BJ (cell line): ENCODE measurements around the gene MVD. TPM values are rescaled to one million over a fixed set of nuclear protein-coding genes. Genes with fewer than 3 reads are reported as not detected.

Experiments used
- CTCF ChIA-PET: fragments of 350-600 bp; formaldehyde crosslinking; extraction: SDS; loops from one replicate; lab custom pipeline; 2021; ENCODE audit warnings: antibody characterized with exemption, inconsistent platforms; lab: Yijun Ruan, JAX
- POLR2A ChIA-PET: fragments of 300-600 bp; sonication (Branson Sonifier 250); formaldehyde crosslinking; extraction: SDS; loops from one replicate; lab custom pipeline; 2021; ENCODE audit warnings: antibody characterized with exemption; lab: Charles Lee
- DNase-seq: peaks from one replicate; pipeline ENCODE4 v3.0.0-alpha.2; 2011; ENCODE audit warnings: low read depth
- H3K27me3 ChIP-seq: 2 replicates; pipeline ENCODE4 v1.6.0; 2011; ENCODE audit warnings: low read length; ENCODE audit not compliant: control insufficient read depth, insufficient read depth
- H3K36me3 ChIP-seq: 2 replicates; pipeline ENCODE4 v1.5.1; 2011; ENCODE audit warnings: low read length; ENCODE audit not compliant: control insufficient read depth, insufficient read depth
- H3K4me3 ChIP-seq: 2 replicates; pipeline ENCODE4 v1.5.1; 2011; ENCODE audit warnings: low read depth, mild to moderate bottlenecking, control low read depth, low read length
- CTCF ChIP-seq: IDR thresholded peaks from 2 replicates; pipeline ENCODE4 v1.5.1; 2011; ENCODE audit warnings: low read depth, mild to moderate bottlenecking, control low read depth, inconsistent platforms, low read length, moderate library complexity; ENCODE audit not compliant: insufficient read depth
- polyA plus RNA-seq: library from polyadenylated mRNA; depleted of rRNA; stranded (reverse); fragments of >200 nt; gene quantifications from 2 replicates; pipeline ENCODE4 v1.2.3, GENCODE V29; 2011; rRNA removed

Gene MVD
- polyA plus RNA-seq, 1 experiment: 17.4 TPM

- Histone ChIP-seq H3K4me3 (no peak overlapping the region), H3K36me3 (peaks cover 27% of the 10 kb centered on the region), H3K27me3 (no peaks in the 10 kb centered on the region)
- ChIA-PET POLR2A (no interaction called here), CTCF (no interaction called here)
- no peak for TF ChIP-seq CTCF
- DNase-seq: no peak
Observed at GRCh38 chr16:88608076-88608475, 54.8 kb downstream of the MVD start.

GRCh38 chr16:88606148-88606757, 56.6 kb downstream of the MVD start:
- POLR2A ChIA-PET: no interaction called here
- Histone ChIP-seq H3K36me3 (peaks cover 29% of the 10 kb centered on the region), H3K27me3 (no peaks in the 10 kb centered on the region), H3K4me3 (no peak overlapping the region)
- no peak for TF ChIP-seq CTCF
- CTCF ChIA-PET: no interaction called here
- no peak for DNase-seq

GRCh38 chr16:88605186-88606147, 57.4 kb downstream of the MVD start:
- no peak overlapping the region for H3K4me3 ChIP-seq
- ChIA-PET CTCF (no interaction called here), POLR2A (no interaction called here)
- no peak for TF ChIP-seq CTCF
- DNase-seq: no peak
- H3K36me3 ChIP-seq: peaks cover 25% of the 10 kb centered on the region
- no peaks in the 10 kb centered on the region for H3K27me3 ChIP-seq

GRCh38 chr16:88602091-88602490, 60.8 kb downstream of the MVD start:
- CTCF ChIA-PET: no interaction called here
- POLR2A ChIA-PET: no interaction called here
- Histone ChIP-seq H3K4me3 (no peak overlapping the region), H3K27me3 (no peaks in the 10 kb centered on the region), H3K36me3 (peaks cover 29% of the 10 kb centered on the region)
- no peak for DNase-seq
- TF ChIP-seq CTCF: no peak

Other genes with a start within 250 kb of the MVD start
- 0.16 and 0.22 TPM in 2 replicates for gene ZFPM1, start 209.8 kb downstream of the MVD start, polyA plus RNA-seq
- 7.9 and 11.2 TPM in 2 replicates for gene ZC3H18, start 92.7 kb downstream of the MVD start, polyA plus RNA-seq
- not detected in 2 replicates for gene IL17C, start 24.5 kb downstream of the MVD start, polyA plus RNA-seq
- 120 and 187 TPM in 2 replicates for gene CYBA, start 12.0 kb downstream of the MVD start, polyA plus RNA-seq
- not detected in 2 replicates for gene SNAI3, start 23.4 kb upstream of the MVD start, polyA plus RNA-seq
- 7.8 and 11.9 TPM in 2 replicates for gene RNF166, start 43.3 kb upstream of the MVD start, polyA plus RNA-seq
- 10.3 and 16.9 TPM in 2 replicates for gene CTU2, start 43.4 kb upstream of the MVD start, polyA plus RNA-seq
- gene PIEZO1, start 122.1 kb upstream of the MVD start, polyA plus RNA-seq: 58.1 and 139 TPM in 2 replicates
- gene CDT1, start 140.7 kb upstream of the MVD start, polyA plus RNA-seq: 2.2 and 2.4 TPM in 2 replicates
- gene APRT, start 148.8 kb upstream of the MVD start, polyA plus RNA-seq: 102 and 152 TPM in 2 replicates
- gene GALNS, start 193.9 kb upstream of the MVD start, polyA plus RNA-seq: 6.3 and 9.7 TPM in 2 replicates
- 84.8 and 116 TPM in 2 replicates for gene TRAPPC2L, start 194.0 kb upstream of the MVD start, polyA plus RNA-seq
- not detected in 2 replicates for gene PABPN1L, start 203.6 kb upstream of the MVD start, polyA plus RNA-seq